Measurements from ENCODE around the gene SLC39A11.

The SLC39A11 gene

DNA sequence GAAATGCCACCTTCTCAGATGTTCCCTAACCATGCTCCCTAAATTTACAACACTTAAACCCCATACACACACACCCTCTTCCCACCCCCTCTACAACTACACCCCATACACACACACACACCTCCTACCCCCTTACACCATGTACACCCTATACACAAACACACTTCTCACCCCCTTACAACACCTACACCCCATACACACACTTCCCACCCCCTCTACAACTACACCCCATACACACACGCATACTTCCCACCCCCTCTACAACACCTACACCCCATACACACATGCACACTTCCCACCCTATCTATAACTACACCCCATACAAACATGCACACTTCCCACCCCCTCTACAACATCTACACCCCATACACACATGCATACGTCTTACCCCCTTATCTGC, 172.0 kb downstream of the SLC39A11 start:
- Histone ChIP-seq H3K27me3 (replicated peaks) (no peaks in the 10 kb centered on the region), H3K27ac (no peak overlapping the region), H3K36me3 (replicated peaks) (no peaks in the 10 kb centered on the region), H3K4me3 (ENCODE audit: low read depth, low read length) (no peak overlapping the region)
- no peak for DNase-seq
- in situ Hi-C loops (cut with HindIII; ENCODE audit: low pct_ligation_motif_present, low sequenced_read_pairs) = no loop called here
- TF ChIP-seq, protein P1, sequence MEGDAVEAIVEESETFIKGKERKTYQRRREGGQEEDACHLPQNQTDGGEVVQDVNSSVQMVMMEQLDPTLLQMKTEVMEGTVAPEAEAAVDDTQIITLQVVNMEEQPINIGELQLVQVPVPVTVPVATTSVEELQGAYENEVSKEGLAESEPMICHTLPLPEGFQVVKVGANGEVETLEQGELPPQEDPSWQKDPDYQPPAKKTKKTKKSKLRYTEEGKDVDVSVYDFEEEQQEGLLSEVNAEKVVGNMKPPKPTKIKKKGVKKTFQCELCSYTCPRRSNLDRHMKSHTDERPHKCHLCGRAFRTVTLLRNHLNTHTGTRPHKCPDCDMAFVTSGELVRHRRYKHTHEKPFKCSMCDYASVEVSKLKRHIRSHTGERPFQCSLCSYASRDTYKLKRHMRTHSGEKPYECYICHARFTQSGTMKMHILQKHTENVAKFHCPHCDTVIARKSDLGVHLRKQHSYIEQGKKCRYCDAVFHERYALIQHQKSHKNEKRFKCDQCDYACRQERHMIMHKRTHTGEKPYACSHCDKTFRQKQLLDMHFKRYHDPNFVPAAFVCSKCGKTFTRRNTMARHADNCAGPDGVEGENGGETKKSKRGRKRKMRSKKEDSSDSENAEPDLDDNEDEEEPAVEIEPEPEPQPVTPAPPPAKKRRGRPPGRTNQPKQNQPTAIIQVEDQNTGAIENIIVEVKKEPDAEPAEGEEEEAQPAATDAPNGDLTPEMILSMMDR (IDR thresholded peaks at IDR 0.05; ENCODE audit: low read depth, low read length, missing control alignments) = no peak

DNA sequence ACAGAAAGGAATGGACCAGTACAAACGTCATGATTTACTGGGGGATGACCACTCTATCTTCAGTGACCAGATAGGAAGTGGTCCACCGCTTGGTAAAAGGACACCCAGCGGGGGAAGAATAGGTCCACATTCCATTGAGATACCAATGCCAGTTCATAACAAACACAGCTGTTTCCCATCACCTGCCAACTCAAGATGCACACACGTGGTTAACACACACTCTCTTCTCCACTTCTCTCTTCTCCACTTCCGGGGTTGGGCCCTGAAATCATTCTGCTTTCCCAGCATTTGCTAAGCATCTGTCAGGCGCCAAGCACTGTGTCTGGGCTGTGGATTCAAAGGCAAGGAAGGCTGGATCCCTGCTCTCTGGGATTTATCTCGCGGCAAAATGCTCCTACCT, 175.5 kb downstream of the SLC39A11 start:
- Histone ChIP-seq H3K27ac (no peak overlapping the region), H3K36me3 (replicated peaks) (no peaks in the 10 kb centered on the region), H3K4me3 (ENCODE audit: low read depth, low read length) (no peak overlapping the region), H3K27me3 (replicated peaks) (no peaks in the 10 kb centered on the region)
- in situ Hi-C loops (cut with HindIII; ENCODE audit: low pct_ligation_motif_present, low sequenced_read_pairs) = no loop called here
- TF ChIP-seq, protein P1 (IDR thresholded peaks at IDR 0.05; ENCODE audit: low read depth, low read length, missing control alignments) = no peak
- no peak for DNase-seq

DNA sequence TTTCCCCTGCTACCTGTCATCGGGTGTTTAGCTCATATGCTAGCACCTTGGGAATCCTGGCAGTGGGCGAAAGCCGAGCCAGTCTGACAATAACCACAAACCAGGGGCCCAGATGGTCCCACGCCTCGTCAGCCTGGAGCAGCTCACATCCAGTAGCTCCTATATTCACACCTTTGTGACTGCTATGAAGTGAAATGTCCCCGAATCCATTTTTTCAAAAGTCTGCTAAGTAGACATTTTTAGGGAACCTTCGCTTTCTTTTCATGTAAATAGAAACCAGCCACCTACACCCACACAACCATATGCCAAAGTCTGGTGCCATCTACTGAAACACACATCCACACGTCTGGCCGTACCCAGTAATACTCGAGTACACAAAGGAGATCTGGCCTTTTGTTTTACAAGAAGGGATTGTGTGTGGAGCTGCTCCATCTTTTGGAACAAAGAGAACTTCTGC, 176.8 kb downstream of the SLC39A11 start:
- in situ Hi-C loops (cut with HindIII; ENCODE audit: low pct_ligation_motif_present, low sequenced_read_pairs) = no loop called here
- no peak overlapping the region for H3K27ac ChIP-seq
- no peak overlapping the region for H3K4me3 ChIP-seq (ENCODE audit: low read depth, low read length)
- DNase-seq = no peak
- TF ChIP-seq, protein P1 (IDR thresholded peaks at IDR 0.05; ENCODE audit: low read depth, low read length, missing control alignments) = no peak
- no peaks in the 10 kb centered on the region for H3K27me3 ChIP-seq (replicated peaks)
- no peaks in the 10 kb centered on the region for H3K36me3 ChIP-seq (replicated peaks)

DNA sequence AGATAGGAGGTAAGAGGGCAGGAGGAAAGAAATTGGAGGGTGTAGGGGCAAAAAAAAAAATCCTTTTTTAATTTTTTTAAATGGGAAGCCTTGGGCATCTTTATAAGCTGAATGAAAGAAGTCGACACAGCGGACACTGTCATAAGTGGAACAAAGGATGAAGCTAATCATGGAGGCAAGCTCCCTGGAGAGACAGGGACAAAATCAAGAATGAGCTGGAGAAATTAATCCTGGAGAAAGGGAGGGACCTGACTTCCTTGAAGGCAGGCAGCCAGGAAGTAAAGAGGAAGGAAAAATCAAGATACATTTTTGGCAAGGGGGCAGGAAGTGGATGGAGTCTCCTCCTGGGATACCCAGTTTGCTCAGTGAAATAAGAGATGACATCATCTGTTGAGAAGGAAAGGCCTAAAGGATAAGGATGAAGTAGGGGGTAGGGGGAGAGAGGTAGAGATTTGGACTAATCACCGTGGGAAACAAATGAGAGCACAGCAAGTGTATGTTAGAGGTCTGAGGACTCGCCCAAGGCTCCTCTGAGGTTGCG, 179.3 kb downstream of the SLC39A11 start:
- TF ChIP-seq, protein P1 (IDR thresholded peaks at IDR 0.05; ENCODE audit: low read depth, low read length, missing control alignments) = no peak
- Histone ChIP-seq H3K27ac (no peak overlapping the region), H3K4me3 (ENCODE audit: low read depth, low read length) (no peak overlapping the region), H3K27me3 (replicated peaks) (no peaks in the 10 kb centered on the region), H3K36me3 (replicated peaks) (no peaks in the 10 kb centered on the region)
- in situ Hi-C loops (cut with HindIII; ENCODE audit: low pct_ligation_motif_present, low sequenced_read_pairs) = no loop called here
- no peak for DNase-seq

DNA sequence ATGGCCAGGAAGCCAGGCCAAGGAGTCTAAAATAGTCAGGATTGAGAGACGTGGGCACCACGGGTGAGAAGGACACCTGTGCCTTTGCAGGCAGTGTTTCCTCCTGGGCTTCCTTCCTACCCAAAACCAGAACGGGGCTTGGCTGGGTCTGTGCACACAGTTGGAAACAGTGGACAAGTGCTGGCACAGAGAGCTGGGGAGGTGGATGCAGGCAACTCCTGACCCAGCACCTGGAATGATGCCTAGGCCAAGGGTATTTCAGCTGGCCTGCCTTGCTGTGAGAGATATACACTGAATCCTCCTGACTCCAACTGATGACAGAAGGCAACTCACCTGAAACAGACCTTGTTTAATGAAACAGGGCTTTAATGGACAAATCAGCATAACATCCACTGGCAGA, 186.2 kb downstream of the SLC39A11 start:
- TF ChIP-seq, protein P1 (IDR thresholded peaks at IDR 0.05; ENCODE audit: low read depth, low read length, missing control alignments) = no peak
- DNase-seq = no peak
- in situ Hi-C loops (cut with HindIII; ENCODE audit: low pct_ligation_motif_present, low sequenced_read_pairs) = no loop called here
- Histone ChIP-seq H3K36me3 (replicated peaks) (no peaks in the 10 kb centered on the region), H3K27ac (no peak overlapping the region), H3K27me3 (replicated peaks) (no peaks in the 10 kb centered on the region), H3K4me3 (ENCODE audit: low read depth, low read length) (no peak overlapping the region)

DNA sequence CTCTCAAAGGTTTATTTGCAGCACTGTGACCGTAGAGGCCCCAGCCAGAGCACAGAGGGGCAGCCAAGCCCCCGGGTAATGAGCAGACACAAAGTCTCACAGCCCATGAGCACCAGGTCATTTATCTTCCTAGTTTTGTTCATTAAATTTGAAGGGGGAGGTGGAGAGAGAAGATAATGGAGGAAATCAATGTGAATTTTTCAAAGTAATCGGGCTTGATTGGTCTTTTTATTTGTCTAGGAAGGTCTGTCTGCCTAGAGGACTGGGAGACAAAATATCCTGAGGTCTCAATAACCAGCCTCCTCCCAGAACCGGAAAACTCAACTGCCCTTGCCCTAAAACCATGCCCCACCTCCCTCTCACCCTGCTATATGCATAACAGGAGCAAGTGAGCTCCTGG, 189.0 kb downstream of the SLC39A11 start:
- in situ Hi-C loops (cut with HindIII; ENCODE audit: low pct_ligation_motif_present, low sequenced_read_pairs) = no loop called here
- H3K36me3 ChIP-seq (replicated peaks) = no peaks in the 10 kb centered on the region
- no peak overlapping the region for H3K27ac ChIP-seq
- TF ChIP-seq, protein P1 (IDR thresholded peaks at IDR 0.05; ENCODE audit: low read depth, low read length, missing control alignments) = no peak
- no peaks in the 10 kb centered on the region for H3K27me3 ChIP-seq (replicated peaks)
- DNase-seq = no peak
- no peak overlapping the region for H3K4me3 ChIP-seq (ENCODE audit: low read depth, low read length)
